HepG2 (cell line): ENCODE results near the gene SLC2A10. TPM values are rescaled to one million over a fixed set of nuclear protein-coding genes. Genes with fewer than 3 reads are reported as not detected.
A peak's percentile ranks its signal among the peaks of the same experiment; 100 is the strongest.

Experiments used
- EEA1 ChIP-seq: sonication (generic); formaldehyde crosslinking; IDR thresholded peaks from 2 replicates; pipeline ENCODE4 v1.5.1; 2020; ENCODE audit warnings: mild to moderate bottlenecking, missing genetic modification reagents, borderline replicate concordance
- GABPA ChIP-seq, 2 experiments: IDR thresholded peaks; 2 replicates each; pipeline ENCODE4 v1.6.1; 2011 to 2016; ENCODE audit warnings: low read depth in 2 of 2, low read length in 1 of 2, missing biosample characterization in 1 of 2, missing genetic modification characterization in 1 of 2
- GMEB2 ChIP-seq: IDR thresholded peaks from 2 replicates; pipeline ENCODE4 v1.6.1; 2016; ENCODE audit warnings: missing biosample characterization, missing genetic modification reagents, low read depth
- KDM1A ChIP-seq: IDR thresholded peaks from 2 replicates; pipeline ENCODE4 v1.6.1; 2016; ENCODE audit warnings: missing compliant biosample characterization
- KLF15 ChIP-seq: sonication (generic); formaldehyde crosslinking; IDR thresholded peaks from 2 replicates; pipeline ENCODE4 v1.8.1; 2023; ENCODE audit warnings: borderline replicate concordance, mild to moderate bottlenecking, inconsistent platforms, missing genetic modification reagents, mixed read lengths
- LBX2 ChIP-seq: sonication (generic); formaldehyde crosslinking; IDR thresholded peaks from 2 replicates; pipeline ENCODE4 v1.5.0; 2020; ENCODE audit warnings: missing genetic modification reagents, mild to moderate bottlenecking, borderline replicate concordance
- MATR3 ChIP-seq: sonication (generic); formaldehyde crosslinking; IDR thresholded peaks from 2 replicates; pipeline ENCODE4 v1.4.0; 2020; ENCODE audit warnings: missing genetic modification reagents
- MIER2 ChIP-seq: IDR thresholded peaks from 2 replicates; pipeline ENCODE4 v1.6.1; 2016; ENCODE audit warnings: missing biosample characterization, missing genetic modification reagents
- PATZ1 ChIP-seq: sonication (generic); formaldehyde crosslinking; IDR thresholded peaks from 2 replicates; pipeline ENCODE4 v1.4.0; 2020; ENCODE audit warnings: missing genetic modification reagents
- POGZ ChIP-seq: sonication (generic); formaldehyde crosslinking; IDR thresholded peaks from 2 replicates; pipeline ENCODE4 v1.4.0; 2020; ENCODE audit warnings: mild to moderate bottlenecking, missing genetic modification reagents
- SCMH1 ChIP-seq: sonication (generic); formaldehyde crosslinking; IDR thresholded peaks from 2 replicates; pipeline ENCODE4 v1.9.0; 2021; ENCODE audit warnings: missing genetic modification reagents, mild to moderate bottlenecking, borderline replicate concordance
- THRA ChIP-seq: sonication (generic); formaldehyde crosslinking; IDR thresholded peaks from 2 replicates; pipeline ENCODE4 v1.4.0; 2020; ENCODE audit warnings: missing genetic modification reagents, borderline replicate concordance
- ZFP36L1 ChIP-seq: sonication (generic); formaldehyde crosslinking; IDR thresholded peaks from 2 replicates; pipeline ENCODE4 v1.8.0; 2022; ENCODE audit warnings: mild to moderate bottlenecking, missing genetic modification reagents, moderate library complexity
- ZMAT5 ChIP-seq: sonication (generic); formaldehyde crosslinking; IDR thresholded peaks from 2 replicates; pipeline ENCODE4 v1.5.0; 2020; ENCODE audit warnings: mild to moderate bottlenecking, low read depth, missing genetic modification reagents, borderline replicate concordance
- ZNF101 ChIP-seq: sonication (generic); formaldehyde crosslinking; IDR thresholded peaks from 2 replicates; pipeline ENCODE4 v1.4.0; 2020; ENCODE audit warnings: mild to moderate bottlenecking, low read depth, missing genetic modification reagents, borderline replicate concordance
- ZNF282 ChIP-seq: fragments of 450-650 bp; IDR thresholded peaks from 2 replicates; pipeline ENCODE4 v1.6.1; 2018; ENCODE audit not compliant: partially characterized antibody
- ZNF33B ChIP-seq: sonication (generic); formaldehyde crosslinking; IDR thresholded peaks from 2 replicates; pipeline ENCODE4 v1.5.1; 2020; ENCODE audit warnings: mild to moderate bottlenecking, missing genetic modification reagents
- ZNF556 ChIP-seq: sonication (generic); formaldehyde crosslinking; IDR thresholded peaks from 2 replicates; pipeline ENCODE4 v1.4.0; 2020; ENCODE audit warnings: mild to moderate bottlenecking, missing genetic modification reagents, borderline replicate concordance
- ZNF580 ChIP-seq: IDR thresholded peaks from 2 replicates; pipeline ENCODE4 v1.6.1; 2016; ENCODE audit warnings: low read depth, borderline replicate concordance
- ZNF670 ChIP-seq: sonication (generic); formaldehyde crosslinking; IDR thresholded peaks from 2 replicates; pipeline ENCODE4 v1.8.0; 2022; ENCODE audit warnings: mild to moderate bottlenecking, missing genetic modification reagents, borderline replicate concordance
- polyA plus RNA-seq, 8 experiments: library from polyadenylated mRNA; depleted of rRNA in 3 of 8; stranded (reverse) in 7 of 8; unstranded in 1 of 8; fragments of >200 nt; fragmentation: Illumina TruSeq in 4 of 8; extraction: Trizol in 4 of 8; gene quantifications; 2 replicates each; pipeline versions ENCODE4 v1.2.1 to v1.2.3, GENCODE V29; 2011 to 2016; ENCODE audit warnings: low read depth in 4 of 8, missing spikeins in 1 of 8, mixed read lengths in 1 of 8; ENCODE audit not compliant: insufficient read depth in 1 of 8
- total RNA-seq, 5 experiments: library from RNA; depleted of rRNA; stranded (reverse); fragments of >200 nt; fragmentation: Illumina TruSeq; extraction: Trizol; gene quantifications; 2 replicates each; pipeline ENCODE4 v1.2.3, GENCODE V29; 2016; ENCODE audit warnings: low read depth in 1 of 5
- TF ChIP-seq, protein P1 (sequence below): conservative IDR thresholded peaks from 2 replicates; pipeline ENCODE4 v1.6.1; 2018; ENCODE audit warnings: missing genetic modification reagents

SLC2A10 gene
- total and polyA plus RNA-seq, 2 of the 13 experiments (the other 11 are each of a cell fraction or from before 2014, with no cell fraction given) = 16.0 to 18.4 TPM

DNA sequence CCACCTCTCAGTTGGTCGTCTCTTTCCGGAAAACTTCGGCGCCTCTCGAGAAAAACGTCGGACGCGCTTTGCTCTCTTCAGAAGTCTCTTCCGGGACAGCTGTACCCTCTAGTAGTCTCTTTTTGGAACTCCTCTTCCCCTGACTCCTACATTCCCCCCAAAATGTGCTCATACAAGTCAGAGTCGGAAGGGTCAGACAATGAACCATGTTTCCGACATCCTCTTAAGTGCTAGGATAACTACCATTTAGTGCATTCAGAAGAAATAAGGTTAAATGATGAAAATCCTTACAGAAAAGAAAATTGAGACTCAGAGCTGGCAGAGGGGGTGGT lies 19.7 kb upstream of the SLC2A10 start (continued):
- TF ChIP-seq ZNF580 (CRISPR knock-in tag) = 0 out of 2 replicates have a peak, but pooled peaks have one; percentile 2
- TF ChIP-seq GABPA (IDR thresholded peaks at IDR 0.05; ENCODE audit: low read depth, low read length) = no peak
- TF ChIP-seq GABPA (CRISPR knock-in tag; IDR thresholded peaks at IDR 0.05; ENCODE audit: low read depth) = peak; percentile 23; the same call in 1 of the 2 replicates
- TF ChIP-seq ZMAT5 (CRISPR knock-in tag) = no peak
- no peak for TF ChIP-seq LBX2 (CRISPR knock-in tag)
- TF ChIP-seq, protein P1, sequence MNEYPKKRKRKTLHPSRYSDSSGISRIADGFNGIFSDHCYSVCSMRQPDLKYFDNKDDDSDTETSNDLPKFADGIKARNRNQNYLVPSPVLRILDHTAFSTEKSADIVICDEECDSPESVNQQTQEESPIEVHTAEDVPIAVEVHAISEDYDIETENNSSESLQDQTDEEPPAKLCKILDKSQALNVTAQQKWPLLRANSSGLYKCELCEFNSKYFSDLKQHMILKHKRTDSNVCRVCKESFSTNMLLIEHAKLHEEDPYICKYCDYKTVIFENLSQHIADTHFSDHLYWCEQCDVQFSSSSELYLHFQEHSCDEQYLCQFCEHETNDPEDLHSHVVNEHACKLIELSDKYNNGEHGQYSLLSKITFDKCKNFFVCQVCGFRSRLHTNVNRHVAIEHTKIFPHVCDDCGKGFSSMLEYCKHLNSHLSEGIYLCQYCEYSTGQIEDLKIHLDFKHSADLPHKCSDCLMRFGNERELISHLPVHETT (CRISPR knock-in tag) = no peak
- TF ChIP-seq THRA = no peak
- TF ChIP-seq KLF15 (CRISPR knock-in tag) = no peak
- TF ChIP-seq ZNF101 (CRISPR knock-in tag) = no peak
- no peak for TF ChIP-seq POGZ (CRISPR knock-in tag)
- no peak for TF ChIP-seq EEA1 (CRISPR knock-in tag)
- no peak for TF ChIP-seq MATR3 (CRISPR knock-in tag)
- TF ChIP-seq ZFP36L1 (CRISPR knock-in tag) = no peak
- TF ChIP-seq ZNF33B = no peak
- no peak for TF ChIP-seq PATZ1 (CRISPR knock-in tag)
- TF ChIP-seq ZNF556 (CRISPR knock-in tag) = no peak
- TF ChIP-seq SCMH1 (CRISPR knock-in tag) = no peak
- no peak for TF ChIP-seq ZNF282
- TF ChIP-seq KDM1A (CRISPR knock-in tag) = no peak
- TF ChIP-seq GMEB2 (CRISPR knock-in tag) = no peak
- no peak for TF ChIP-seq MIER2 (CRISPR knock-in tag)
- TF ChIP-seq ZNF670 = 0 out of 2 replicates have a peak, but pooled peaks have one; percentile 4
